Globus pallidus (tissue), 1 donor: ENCODE results near the gene OR5B17.
"Not testable (repeated sequence)": the region's sequence is repeated elsewhere in the genome, so short reads cannot be mapped to it uniquely, and the experiment has no call there.

Source experiments
- DNase-seq: peaks from one replicate; pipeline ENCODE4 v3.0.0-alpha.2; 2015; ENCODE audit warnings: low spot score

OR5B17 gene

DNA sequence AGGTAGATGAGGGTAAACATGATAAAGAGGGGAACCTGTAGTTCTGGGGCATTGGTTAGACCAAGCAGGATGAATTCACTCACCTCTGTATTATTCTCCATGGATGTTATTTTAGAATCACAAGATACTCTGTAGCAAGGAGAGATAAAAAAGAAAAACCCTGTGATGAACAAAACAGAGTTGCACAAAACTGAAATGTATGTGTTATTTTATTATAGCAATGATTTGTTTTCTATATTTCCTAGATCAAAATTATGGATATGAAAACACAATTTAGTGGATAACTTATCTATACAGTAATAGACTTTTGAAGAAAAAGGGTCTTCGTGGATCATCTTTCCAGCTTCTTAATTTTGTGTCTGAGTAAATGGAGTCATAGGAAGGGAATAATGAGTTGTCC, at the start of gene OR5B17:
Gene OR5B17, minus strand, starts transcription at position 101 of the 400 bp plus-strand sequence. Its CDS starts 0 bp downstream, at position 101.
- no peak for DNase-seq

DNA sequence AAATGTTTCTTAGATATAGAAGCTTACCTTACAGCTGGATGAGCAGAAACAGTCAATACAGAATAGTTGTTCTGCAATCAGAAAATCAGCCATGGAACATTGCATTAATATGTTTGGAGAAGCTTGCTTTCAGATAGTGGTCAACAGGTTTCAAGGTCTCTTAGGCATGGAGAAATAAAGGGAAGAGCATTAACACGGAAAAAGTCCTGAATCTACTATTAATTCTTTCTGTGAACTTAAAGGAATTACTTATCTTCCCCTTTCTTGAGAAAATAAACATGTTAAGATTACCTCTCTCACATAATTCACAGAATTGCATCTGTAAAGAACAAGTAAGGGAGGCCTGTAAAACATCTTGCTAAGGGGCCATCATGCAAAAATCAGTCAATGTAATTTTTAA, 47.9 kb upstream of the OR5B17 start, which contains the start of gene OR5B3:
Gene OR5B3, minus strand, starts transcription at position 101 of the 400 bp plus-strand sequence. CDS start 3,465 bp downstream, outside the sequence.
- no peak for DNase-seq

- not testable (repeated sequence) for DNase-seq
These were observed 40.8 kb upstream of the OR5B17 start for GRCh38 chr11:58399622-58400021.

GRCh38 chr11:58395581-58395980, 36.7 kb upstream of the OR5B17 start:
- DNase-seq = no peak

DNA sequence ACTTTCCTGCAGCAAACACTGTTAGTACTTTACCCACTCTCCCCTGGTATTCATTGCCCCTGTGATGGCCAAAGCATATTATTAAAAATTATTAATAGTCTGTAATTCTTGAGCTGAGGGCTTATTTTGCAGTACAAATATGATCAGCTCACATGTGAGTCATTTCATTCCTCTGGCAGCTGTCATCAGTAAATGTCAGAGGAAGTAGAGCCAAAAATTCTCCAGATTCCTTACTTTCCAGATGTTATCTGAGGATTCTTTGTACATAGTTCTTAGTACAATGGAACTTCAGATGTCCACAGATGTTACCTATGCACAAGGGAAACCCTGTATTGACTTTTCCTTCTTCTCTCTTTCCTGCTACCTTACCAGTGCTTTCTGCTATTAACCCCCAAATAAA, 35.3 kb upstream of the OR5B17 start:
- DNase-seq = no peak

DNA sequence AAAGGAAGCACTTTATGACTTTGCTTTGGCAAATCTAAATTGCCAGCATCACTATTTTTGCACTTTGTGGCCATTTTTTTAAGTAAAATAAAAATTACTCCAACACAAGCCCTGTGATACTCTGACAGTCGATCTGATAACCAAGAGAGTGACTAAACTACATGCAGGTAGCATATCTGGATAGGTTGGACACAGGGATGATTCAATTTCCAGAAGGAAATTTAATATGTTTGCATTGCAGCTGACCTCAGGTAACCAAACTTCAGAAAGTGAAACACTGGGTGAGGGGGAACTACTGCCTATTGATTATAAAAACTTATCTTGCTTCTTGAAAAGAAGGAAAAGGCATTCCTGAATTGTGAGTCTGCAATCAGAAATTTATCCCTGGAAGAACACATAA, 33.9 kb upstream of the OR5B17 start:
- no peak for DNase-seq

- DNase-seq = no peak
These were observed 33.0 kb upstream of the OR5B17 start for GRCh38 chr11:58391879-58392278.

- no peak for DNase-seq
These were observed 31.7 kb upstream of the OR5B17 start for GRCh38 chr11:58390551-58391063.

DNA sequence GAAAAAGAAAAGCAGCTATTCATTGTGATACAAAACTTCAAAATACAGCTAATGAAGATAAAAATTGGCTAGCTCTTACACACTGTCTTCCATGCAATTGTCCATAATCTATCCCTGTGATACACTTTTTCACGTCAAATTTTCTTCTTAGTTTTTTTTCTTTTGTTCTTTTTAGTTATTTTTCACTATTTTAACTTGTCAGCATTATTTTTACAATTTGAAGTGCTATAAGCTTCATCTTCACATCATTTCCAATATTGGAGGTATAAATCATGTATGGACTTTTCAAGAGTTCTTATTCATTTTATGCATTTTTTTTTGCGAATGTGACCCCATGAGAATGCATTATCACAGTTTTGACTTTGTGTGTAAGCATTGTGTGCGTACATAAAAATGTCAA, 4.1 kb downstream of the OR5B17 start:
- DNase-seq = no peak

DNA sequence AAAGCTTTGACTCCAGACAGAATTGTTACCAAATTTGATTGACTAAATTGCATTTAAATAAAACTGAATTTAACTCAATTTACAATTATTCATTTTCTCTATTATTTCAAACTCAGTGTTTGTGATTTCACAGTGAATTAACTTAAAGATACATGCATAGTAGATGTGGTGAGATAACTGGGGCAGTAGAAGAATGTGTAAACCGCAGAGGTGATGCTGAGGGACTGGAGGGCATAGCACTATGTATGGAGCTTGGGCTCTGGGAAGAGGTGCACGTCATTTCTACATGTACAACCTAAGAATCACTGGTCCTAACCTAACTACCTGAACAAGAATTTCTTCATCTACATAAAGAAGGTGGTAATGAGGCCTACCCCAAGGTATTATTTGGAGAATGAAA, 13.7 kb downstream of the OR5B17 start:
- no peak for DNase-seq

DNA sequence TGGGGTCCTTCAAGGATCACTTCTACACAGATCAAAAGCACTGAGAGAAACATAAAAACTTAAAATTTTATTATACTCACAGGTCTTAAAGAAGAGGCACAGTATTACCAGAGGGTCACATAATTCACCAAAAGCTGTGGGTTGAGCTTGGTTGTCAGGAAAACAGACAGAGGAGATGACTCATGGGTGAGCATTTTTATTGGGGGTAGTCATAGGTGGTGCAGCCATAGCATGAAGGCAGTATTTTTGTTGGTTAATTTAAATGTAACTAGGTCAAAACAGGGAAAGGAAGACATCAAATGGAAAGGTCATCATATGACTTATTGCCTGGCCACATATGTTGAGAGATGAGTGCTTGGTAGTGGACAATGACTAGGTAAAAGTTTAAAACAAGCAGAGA, 24.2 kb downstream of the OR5B17 start:
- no peak for DNase-seq

GRCh38 chr11:58330861-58331260, 28.0 kb downstream of the OR5B17 start:
- no peak for DNase-seq

DNA sequence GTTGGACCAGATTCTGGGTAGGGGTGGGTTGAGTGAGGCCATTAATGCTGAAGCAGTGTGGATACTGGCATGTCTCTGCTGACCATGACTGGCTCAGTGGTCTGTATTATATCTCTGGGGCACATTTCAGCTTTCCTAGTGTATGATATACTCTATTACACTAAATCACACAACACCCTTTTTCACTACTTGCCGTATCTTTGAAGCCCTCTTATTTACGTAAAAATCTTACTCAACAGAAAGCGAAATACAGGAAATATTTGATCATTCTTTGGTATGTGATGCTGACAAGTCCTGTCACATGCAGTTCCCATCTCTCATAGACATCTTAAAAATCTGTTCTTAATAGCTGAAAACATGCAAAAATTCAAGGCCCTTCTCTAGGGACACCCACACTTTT, 40.3 kb downstream of the OR5B17 start:
- no peak for DNase-seq

- no peak for DNase-seq
These were observed 42.7 kb downstream of the OR5B17 start for GRCh38 chr11:58316142-58316541.
